Measurements from ENCODE around the gene KDM2B.
"Not testable (repeated sequence)": the region's sequence is repeated elsewhere in the genome, so short reads cannot be mapped to it uniquely, and the experiment has no call there.

The KDM2B gene

GRCh38 chr12:121390856-121391255, 190.0 kb downstream of the KDM2B start:
- H3K4me3 ChIP-seq (ENCODE audit: low read depth, low read length), result no peak overlapping the region
- TF ChIP-seq CTCF (IDR thresholded peaks at IDR 0.05; ENCODE audit: borderline replicate concordance, insufficient read depth, low read depth, low read length), result no peak

GRCh38 chr12:121388421-121388981, 192.3 kb downstream of the KDM2B start:
- no peak for TF ChIP-seq CTCF (IDR thresholded peaks at IDR 0.05; ENCODE audit: borderline replicate concordance, insufficient read depth, low read depth, low read length)
- H3K4me3 ChIP-seq (ENCODE audit: low read depth, low read length), result no peak overlapping the region

- H3K4me3 ChIP-seq (ENCODE audit: low read depth, low read length), result not testable (repeated sequence)
Observed at GRCh38 chr12:121384891-121385290, 195.9 kb downstream of the KDM2B start.

GRCh38 chr12:121383601-121384021, 197.2 kb downstream of the KDM2B start:
- TF ChIP-seq CTCF (IDR thresholded peaks at IDR 0.05; ENCODE audit: borderline replicate concordance, insufficient read depth, low read depth, low read length), result 0 out of 2 replicates have a peak, but pooled peaks have one; percentile 12
- no peak overlapping the region for H3K4me3 ChIP-seq (ENCODE audit: low read depth, low read length)

GRCh38 chr12:121379945-121380344, 200.9 kb downstream of the KDM2B start:
- H3K4me3 ChIP-seq (ENCODE audit: low read depth, low read length), result no peak overlapping the region
- no peak for TF ChIP-seq CTCF (IDR thresholded peaks at IDR 0.05; ENCODE audit: borderline replicate concordance, insufficient read depth, low read depth, low read length)
